HG02840 (cell line): ENCODE results near the gene PCSK7.
"Not testable (repeated sequence)": the region's sequence is repeated elsewhere in the genome, so short reads cannot be mapped to it uniquely, and the experiment has no call there.

Experiments used
- ATAC-seq: cut with Tn5 transposase; IDR thresholded peaks from one replicate; pipeline ENCODE4 v1.9.1; 2021; ENCODE audit warnings: mild to moderate bottlenecking, moderate library complexity, moderate number of reproducible peaks; ENCODE audit not compliant: unreplicated experiment, low FRiP score

Gene PCSK7

GRCh38 chr11:117218133-117218915 lies 13.5 kb downstream of the PCSK7 start:
- no peak for ATAC-seq

- no peak for ATAC-seq
Measured at GRCh38 chr11:117217141-117218084, 14.5 kb downstream of the PCSK7 start.

GRCh38 chr11:117214404-117215110 lies 17.3 kb downstream of the PCSK7 start:
- no peak for ATAC-seq

GRCh38 chr11:117212697-117213355 lies 19.0 kb downstream of the PCSK7 start:
- no peak for ATAC-seq

GRCh38 chr11:117210620-117211019 lies 21.3 kb downstream of the PCSK7 start:
- no peak for ATAC-seq

GRCh38 chr11:117209351-117210125 lies 22.3 kb downstream of the PCSK7 start:
- not testable (repeated sequence) for ATAC-seq

GRCh38 chr11:117208710-117209109 lies 23.2 kb downstream of the PCSK7 start:
- ATAC-seq, result not testable (repeated sequence)

GRCh38 chr11:117207481-117207880 lies 24.4 kb downstream of the PCSK7 start:
- not testable (repeated sequence) for ATAC-seq

GRCh38 chr11:117206859-117207258 lies 25.0 kb downstream of the PCSK7 start:
- not testable (repeated sequence) for ATAC-seq

GRCh38 chr11:117206111-117206510 lies 25.8 kb downstream of the PCSK7 start:
- ATAC-seq, result not testable (repeated sequence)

GRCh38 chr11:117205211-117205818 lies 26.6 kb downstream of the PCSK7 start:
- ATAC-seq, result no peak

GRCh38 chr11:117204283-117205080 lies 27.4 kb downstream of the PCSK7 start:
- no peak for ATAC-seq

- ATAC-seq, result no peak
Measured at GRCh38 chr11:117203069-117203407, 28.8 kb downstream of the PCSK7 start.

- ATAC-seq, result no peak
Measured at GRCh38 chr11:117202386-117203068, 29.3 kb downstream of the PCSK7 start.

GRCh38 chr11:117201658-117202305 lies 30.1 kb downstream of the PCSK7 start:
- no peak for ATAC-seq

GRCh38 chr11:117200813-117201657 lies 30.8 kb downstream of the PCSK7 start:
- ATAC-seq, result no peak
